Effector memory CD4-positive, alpha-beta T cell (primary cell): ENCODE measurements around the gene SLC7A6.

Experiments
- DNase-seq, 3 donors: peaks; one replicate each; pipeline ENCODE4 v3.0.0-alpha.2; 2020
- H3K27ac ChIP-seq: 2 replicates; pipeline ENCODE4 v1.7.0; 2013; ENCODE audit warnings: mild to moderate bottlenecking, low read length, moderate library complexity; ENCODE audit not compliant: insufficient read depth, poor library complexity, severe bottlenecking
- H3K27me3 ChIP-seq: replicated peaks from 2 replicates; pipeline ENCODE4 v1.7.0; 2013; ENCODE audit warnings: mild to moderate bottlenecking, low read length; ENCODE audit not compliant: insufficient read depth, control insufficient read depth, poor library complexity, severe bottlenecking
- H3K36me3 ChIP-seq: 2 replicates; pipeline ENCODE4 v1.7.0; 2013; ENCODE audit warnings: mild to moderate bottlenecking, low read length, moderate library complexity; ENCODE audit not compliant: control insufficient read depth, insufficient read depth
- H3K4me1 ChIP-seq: 2 replicates; pipeline ENCODE4 v1.7.0; 2013; ENCODE audit warnings: low read length, mild to moderate bottlenecking; ENCODE audit not compliant: control insufficient read depth, insufficient read depth, poor library complexity, severe bottlenecking
- H3K4me3 ChIP-seq: 2 replicates; pipeline ENCODE4 v1.7.0; 2013; ENCODE audit warnings: low read length, low read depth, mild to moderate bottlenecking; ENCODE audit not compliant: insufficient read depth, poor library complexity, severe bottlenecking
- H3K9me3 ChIP-seq: 2 replicates; pipeline ENCODE4 v1.7.0; 2013; ENCODE audit warnings: mild to moderate bottlenecking, low read length, moderate library complexity; ENCODE audit not compliant: control insufficient read depth
- total RNA-seq, 3 donors: gene quantifications; one replicate each; lab custom pipeline; 2026; lab: John Stamatoyannopoulos, UW

SLC7A6 gene
- total RNA-seq, result 176 to 211 (median 184) reads per million in 3 donors

DNA sequence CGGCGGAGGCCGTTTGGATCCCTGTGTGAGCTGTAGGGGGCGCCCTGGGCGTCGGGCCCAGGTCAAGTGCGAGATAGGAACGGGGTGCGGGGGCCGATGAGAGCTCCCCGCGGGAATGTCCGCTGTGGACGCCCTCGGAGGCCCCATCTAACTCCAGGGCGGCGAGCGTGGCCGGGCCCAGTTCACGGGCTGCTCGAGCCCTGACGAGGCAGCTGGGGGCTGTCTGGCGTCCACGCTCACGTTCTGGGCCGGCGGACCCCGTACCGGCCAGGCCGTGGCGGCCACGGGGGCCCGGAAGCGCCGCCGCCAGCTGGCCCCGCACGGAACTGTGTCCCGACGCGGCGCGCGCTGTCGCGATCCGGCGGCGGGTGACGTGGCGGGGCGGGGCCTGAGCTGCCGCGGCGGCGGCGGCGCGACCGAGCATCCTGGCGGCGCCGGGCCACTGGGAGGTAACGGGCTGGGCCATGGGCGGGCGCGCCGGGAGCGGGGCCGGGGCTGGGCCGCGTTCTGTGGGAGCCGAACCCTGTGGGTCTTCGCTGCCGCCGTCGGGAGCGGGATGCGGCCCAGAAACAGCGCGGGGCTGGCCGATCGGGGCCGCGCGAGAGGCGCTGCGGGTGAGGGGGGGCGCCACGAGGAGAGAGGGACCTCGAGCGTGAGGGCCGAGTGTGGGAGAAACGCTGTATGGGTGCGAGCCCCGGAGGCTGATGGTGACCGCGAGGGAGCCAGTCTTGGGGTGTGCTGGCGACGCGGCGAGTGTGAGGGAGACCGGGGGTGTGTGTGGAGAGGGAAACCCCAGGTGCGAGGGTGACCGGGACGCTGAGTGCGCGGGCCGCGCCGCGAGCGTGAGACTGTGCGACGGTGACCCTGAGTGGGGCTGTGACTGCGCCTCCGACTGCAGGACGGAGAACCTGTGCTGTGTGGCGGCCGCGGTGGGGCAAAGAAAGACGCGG lies at the start of gene SLC7A6:
Gene SLC7A6, plus strand, starts transcription at position 399 of the 950 bp plus-strand sequence. CDS start 10,201 bp downstream, outside the sequence.
- peaks cover 31% of the 10 kb centered on the region for H3K4me1 ChIP-seq
- H3K4me3 ChIP-seq, result peak within 1 kb of the TSS; percentile 83
- H3K9me3 ChIP-seq, result no peaks in the 10 kb centered on the region
- DNase-seq, result peak; percentile 74 to 80 (median 76)
- peak within 1 kb of the TSS; percentile 98 for H3K27ac ChIP-seq
- H3K36me3 ChIP-seq, result peaks cover 9% of the 10 kb centered on the region
- no peaks in the 10 kb centered on the region for H3K27me3 ChIP-seq

DNA sequence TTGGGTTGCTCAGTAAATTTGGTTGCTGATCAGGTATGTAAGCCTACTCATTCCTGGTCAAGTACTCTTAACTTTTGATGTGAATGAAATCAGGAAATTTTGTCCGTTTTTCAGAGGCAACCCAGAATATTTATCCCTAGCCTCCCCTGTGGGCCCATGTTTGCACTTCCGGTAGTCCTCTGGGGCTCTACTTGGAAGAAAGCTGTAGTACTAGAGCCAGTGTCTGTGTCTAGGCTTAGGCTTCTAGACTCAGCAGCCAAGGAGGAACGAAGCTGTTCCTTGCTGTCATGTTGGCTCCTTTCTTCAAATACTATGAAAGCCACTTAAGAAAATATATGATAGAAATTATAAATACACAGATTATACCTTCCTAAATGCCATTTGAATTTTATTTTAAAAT lies 49.6 kb upstream of the SLC7A6 start:
- no peak for DNase-seq
- H3K9me3 ChIP-seq, result no peaks in the 10 kb centered on the region
- H3K27ac ChIP-seq, result no peak overlapping the region
- no peaks in the 10 kb centered on the region for H3K27me3 ChIP-seq
- H3K4me1 ChIP-seq, result no peaks in the 10 kb centered on the region
- H3K4me3 ChIP-seq, result no peak overlapping the region
- H3K36me3 ChIP-seq, result peaks cover 12% of the 10 kb centered on the region

DNA sequence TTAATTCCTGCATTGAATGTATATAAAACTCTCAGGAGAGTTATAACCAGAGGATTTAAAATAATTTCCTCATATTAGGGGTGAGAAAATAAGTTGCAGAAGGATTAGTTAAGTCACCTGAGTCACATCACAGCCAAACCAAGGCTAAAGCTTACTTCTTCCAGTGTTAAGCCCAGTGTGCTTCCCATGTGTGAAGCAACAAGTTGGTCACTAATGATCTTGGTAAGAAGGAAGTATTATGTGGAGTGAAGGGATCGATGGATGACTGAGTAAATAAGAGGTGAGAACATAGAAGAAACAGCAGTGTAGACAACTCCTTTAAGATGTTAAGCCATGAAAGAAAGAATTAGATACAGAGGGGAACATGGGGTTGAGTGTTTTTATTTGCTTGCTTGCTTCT lies 49.0 kb upstream of the SLC7A6 start:
- no peaks in the 10 kb centered on the region for H3K4me1 ChIP-seq
- H3K36me3 ChIP-seq, result peaks cover 16% of the 10 kb centered on the region
- no peak overlapping the region for H3K4me3 ChIP-seq
- H3K9me3 ChIP-seq, result no peaks in the 10 kb centered on the region
- H3K27me3 ChIP-seq, result no peaks in the 10 kb centered on the region
- H3K27ac ChIP-seq, result no peak overlapping the region
- no peak for DNase-seq

DNA sequence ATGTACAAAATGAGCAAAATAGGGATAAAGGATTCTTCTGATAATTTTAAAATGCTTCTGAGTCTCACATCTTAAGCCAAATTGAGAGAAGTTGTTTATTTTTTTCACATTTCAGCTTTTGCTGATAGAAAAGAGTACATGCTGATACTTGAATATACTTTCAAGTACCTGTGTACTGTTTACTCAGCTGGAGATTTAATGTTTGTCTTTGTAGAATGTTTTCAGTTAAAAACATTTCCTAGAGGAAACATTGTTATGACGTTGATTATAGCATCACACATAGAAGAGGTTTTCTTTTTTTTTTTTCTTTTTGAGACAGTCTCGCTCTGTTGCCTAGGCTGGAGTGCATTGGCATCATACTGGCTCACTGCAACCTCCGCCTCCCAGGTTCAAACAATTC lies 48.1 kb upstream of the SLC7A6 start:
- H3K4me3 ChIP-seq, result no peak overlapping the region
- H3K4me1 ChIP-seq, result no peaks in the 10 kb centered on the region
- H3K27ac ChIP-seq, result no peak overlapping the region
- peaks cover 19% of the 10 kb centered on the region for H3K36me3 ChIP-seq
- DNase-seq, result no peak
- H3K27me3 ChIP-seq, result no peaks in the 10 kb centered on the region
- H3K9me3 ChIP-seq, result no peaks in the 10 kb centered on the region

DNA sequence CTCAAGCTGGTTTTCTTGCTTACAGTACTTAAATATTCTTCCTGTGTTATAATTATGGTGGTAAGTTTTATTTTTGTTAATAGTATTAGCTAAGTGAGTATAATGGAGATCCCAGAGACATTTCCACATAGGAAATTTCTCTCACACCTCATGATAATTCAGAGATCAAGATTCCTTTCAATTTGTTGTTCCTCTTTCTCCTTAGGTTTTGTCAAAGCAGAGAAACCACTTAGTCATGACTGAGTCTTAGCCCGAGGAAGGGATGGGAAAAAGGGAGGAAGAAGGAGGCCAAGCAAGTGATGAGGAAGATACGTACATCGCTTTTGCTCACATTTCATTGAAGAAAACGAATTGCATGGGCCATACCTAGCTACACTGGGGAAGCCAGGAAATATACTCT lies 46.8 kb upstream of the SLC7A6 start:
- Histone ChIP-seq H3K27me3 (no peaks in the 10 kb centered on the region), H3K9me3 (no peaks in the 10 kb centered on the region), H3K4me1 (no peaks in the 10 kb centered on the region), H3K27ac (no peak overlapping the region), H3K4me3 (no peak overlapping the region), H3K36me3 (peaks cover 26% of the 10 kb centered on the region)
- no peak for DNase-seq

DNA sequence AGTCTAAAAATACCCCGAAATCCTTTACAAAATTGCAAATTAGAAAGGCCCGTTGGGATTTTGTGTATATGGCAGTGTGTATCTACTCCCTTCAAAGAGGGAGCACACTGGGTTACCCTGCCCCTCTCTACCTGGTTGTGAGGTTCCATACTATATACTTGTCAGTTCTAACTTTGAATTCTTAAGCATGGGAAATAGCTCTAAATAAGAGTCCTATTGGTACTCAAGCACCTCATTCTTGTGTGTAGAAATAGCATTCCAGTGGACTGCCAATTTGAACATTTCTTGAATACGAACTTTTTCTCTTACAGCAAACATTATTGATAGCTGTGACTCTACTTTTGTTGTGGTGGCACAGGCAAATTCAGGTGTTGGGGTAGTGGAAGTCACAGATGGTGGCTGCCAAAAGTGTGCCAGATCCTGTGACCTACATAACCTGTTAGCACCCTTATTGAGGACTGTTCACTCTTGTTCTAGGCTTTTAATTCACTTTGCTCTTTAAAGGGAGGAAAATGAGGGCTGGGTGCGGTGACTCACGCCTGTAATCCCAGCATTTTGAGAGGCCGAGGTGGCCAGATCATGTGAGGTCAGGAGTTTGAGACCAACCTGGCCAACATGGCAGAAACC lies 44.5 kb upstream of the SLC7A6 start:
- Histone ChIP-seq H3K27ac (no peak overlapping the region), H3K9me3 (no peaks in the 10 kb centered on the region), H3K27me3 (no peaks in the 10 kb centered on the region), H3K36me3 (peaks cover 28% of the 10 kb centered on the region), H3K4me1 (no peaks in the 10 kb centered on the region), H3K4me3 (no peak overlapping the region)
- no peak for DNase-seq

DNA sequence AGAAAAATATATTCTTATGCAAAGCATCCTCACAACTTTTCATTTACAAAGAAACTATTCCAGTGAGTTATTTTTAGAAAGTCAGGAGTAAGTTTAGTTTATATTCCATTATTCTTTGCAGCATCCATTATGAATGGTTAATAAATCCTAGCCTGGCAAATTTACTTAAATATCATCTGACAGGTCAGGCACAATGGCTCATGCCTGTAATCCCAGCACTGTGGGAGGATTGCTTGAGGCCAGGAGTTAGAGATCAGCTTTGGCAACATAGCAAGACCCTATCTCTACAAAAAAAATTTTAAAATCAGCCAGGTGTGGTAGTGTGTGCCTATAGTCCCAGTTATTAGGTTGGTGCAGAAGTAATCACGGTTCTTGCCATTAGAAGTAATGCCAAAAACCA lies 41.3 kb upstream of the SLC7A6 start:
- Histone ChIP-seq H3K9me3 (no peaks in the 10 kb centered on the region), H3K36me3 (peaks cover 23% of the 10 kb centered on the region), H3K4me3 (no peak overlapping the region), H3K27ac (no peak overlapping the region), H3K4me1 (peaks cover 8% of the 10 kb centered on the region), H3K27me3 (no peaks in the 10 kb centered on the region)
- DNase-seq, result no peak

DNA sequence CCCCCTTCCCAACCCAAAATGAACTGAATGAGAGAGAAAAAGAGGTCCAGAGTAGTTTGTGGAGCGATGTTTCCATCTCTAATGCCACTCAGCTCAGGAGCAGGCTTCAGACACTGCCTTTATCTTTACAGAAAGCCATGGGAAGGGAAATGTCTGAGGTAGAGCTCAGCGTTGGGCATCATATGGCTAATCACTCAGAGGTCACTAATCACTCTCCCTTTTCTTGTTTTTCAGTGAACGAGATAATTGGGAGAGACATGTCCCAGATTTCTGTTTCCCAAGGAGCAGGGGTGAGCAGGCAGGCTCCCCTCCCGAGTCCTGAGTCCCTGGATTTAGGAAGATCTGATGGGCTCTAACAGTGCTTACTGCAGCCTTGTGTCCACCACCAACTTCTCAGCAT lies 38.2 kb upstream of the SLC7A6 start:
- Histone ChIP-seq H3K4me1 (peaks cover 13% of the 10 kb centered on the region), H3K9me3 (no peaks in the 10 kb centered on the region), H3K4me3 (no peak overlapping the region), H3K27ac (no peak overlapping the region), H3K36me3 (peaks cover 28% of the 10 kb centered on the region), H3K27me3 (no peaks in the 10 kb centered on the region)
- no peak for DNase-seq

DNA sequence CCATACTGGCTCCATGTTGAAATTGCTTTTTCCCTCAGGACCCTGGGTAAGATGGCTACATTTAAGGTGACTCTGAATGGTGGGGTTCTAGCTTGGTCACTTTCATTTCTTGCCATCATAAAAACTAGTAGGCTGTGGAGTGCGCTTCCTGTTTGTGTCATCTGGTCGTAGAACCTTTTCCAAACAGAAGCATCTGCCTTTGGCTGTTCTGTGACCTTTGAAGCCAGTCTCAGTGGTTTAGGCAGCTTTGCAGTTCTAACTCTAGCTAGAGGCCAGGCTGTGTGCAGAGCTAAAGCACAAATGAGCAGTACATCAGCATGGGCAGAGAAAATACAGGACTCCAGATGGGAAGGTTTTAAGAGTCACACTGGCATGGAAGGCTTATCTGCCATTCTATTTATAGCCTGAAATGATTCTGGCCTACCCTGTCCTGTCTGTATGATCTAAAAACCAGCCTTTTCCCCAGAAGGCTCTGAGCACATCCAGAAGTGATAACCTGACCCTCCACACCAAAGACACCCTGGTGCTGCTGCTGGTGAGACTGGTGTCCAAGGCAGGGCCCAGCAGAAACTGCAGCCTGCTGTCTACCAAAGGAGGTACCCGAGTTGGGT lies 37.0 kb upstream of the SLC7A6 start:
- Histone ChIP-seq H3K27ac (peak overlapping the region; percentile 35), H3K4me3 (no peak overlapping the region), H3K27me3 (no peaks in the 10 kb centered on the region), H3K4me1 (peaks cover 13% of the 10 kb centered on the region), H3K36me3 (peaks cover 22% of the 10 kb centered on the region), H3K9me3 (no peaks in the 10 kb centered on the region)
- DNase-seq, result no peak
